ENCODE data around the gene OR4E2. TPM values are rescaled to one million over a fixed set of nuclear protein-coding genes. Genes with fewer than 3 reads are reported as not detected.
"Not testable (repeated sequence)": the region's sequence is repeated elsewhere in the genome, so short reads cannot be mapped to it uniquely, and the experiment has no call there.

OR4E2 gene
- total and polyA plus RNA-seq, 4 donors: not detected

DNA sequence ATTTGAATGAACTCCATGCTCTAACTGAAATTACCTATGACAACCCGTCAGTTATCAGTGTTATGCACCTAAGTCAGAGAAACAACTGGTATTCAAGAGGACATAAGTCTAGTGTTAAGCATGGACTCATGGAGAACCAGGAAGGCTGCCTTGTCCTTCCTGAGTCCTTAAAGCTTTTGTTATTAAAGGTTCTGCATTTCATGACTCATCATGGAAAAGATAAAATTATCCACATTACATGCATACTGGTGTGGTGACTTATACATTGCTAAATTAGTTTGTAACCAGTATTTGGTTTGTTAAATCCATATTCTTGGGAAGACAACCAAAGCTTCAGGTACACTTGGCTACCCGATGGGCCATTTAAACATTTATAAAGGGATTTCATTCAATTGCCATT is 26.4 kb downstream of the OR4E2 start:
- TF ChIP-seq, protein P1, sequence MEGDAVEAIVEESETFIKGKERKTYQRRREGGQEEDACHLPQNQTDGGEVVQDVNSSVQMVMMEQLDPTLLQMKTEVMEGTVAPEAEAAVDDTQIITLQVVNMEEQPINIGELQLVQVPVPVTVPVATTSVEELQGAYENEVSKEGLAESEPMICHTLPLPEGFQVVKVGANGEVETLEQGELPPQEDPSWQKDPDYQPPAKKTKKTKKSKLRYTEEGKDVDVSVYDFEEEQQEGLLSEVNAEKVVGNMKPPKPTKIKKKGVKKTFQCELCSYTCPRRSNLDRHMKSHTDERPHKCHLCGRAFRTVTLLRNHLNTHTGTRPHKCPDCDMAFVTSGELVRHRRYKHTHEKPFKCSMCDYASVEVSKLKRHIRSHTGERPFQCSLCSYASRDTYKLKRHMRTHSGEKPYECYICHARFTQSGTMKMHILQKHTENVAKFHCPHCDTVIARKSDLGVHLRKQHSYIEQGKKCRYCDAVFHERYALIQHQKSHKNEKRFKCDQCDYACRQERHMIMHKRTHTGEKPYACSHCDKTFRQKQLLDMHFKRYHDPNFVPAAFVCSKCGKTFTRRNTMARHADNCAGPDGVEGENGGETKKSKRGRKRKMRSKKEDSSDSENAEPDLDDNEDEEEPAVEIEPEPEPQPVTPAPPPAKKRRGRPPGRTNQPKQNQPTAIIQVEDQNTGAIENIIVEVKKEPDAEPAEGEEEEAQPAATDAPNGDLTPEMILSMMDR (IDR thresholded peaks at IDR 0.05; ENCODE audit: control extremely low read depth, extremely low read depth): no peak
- Histone ChIP-seq H3K9me3 (ENCODE audit: control insufficient read depth in 4 of 4, insufficient read depth in 3 of 4, low read length in 3 of 4) (peaks cover 0 to 7% (median 0%) of the 10 kb centered on the region in 4 donors), H3K4me3 (no peak overlapping the region), H3K27me3 (ENCODE audit: control insufficient read depth in 3 of 3, insufficient read depth in 3 of 3, low read length in 2 of 3) (no peaks in the 10 kb centered on the region), H3K36me3 (ENCODE audit: control insufficient read depth in 4 of 4, insufficient read depth in 4 of 4, low read length in 4 of 4) (no peaks in the 10 kb centered on the region), H3K4me1 (ENCODE audit: control insufficient read depth in 5 of 5, insufficient read depth in 5 of 5, low read length in 5 of 5) (no peaks in the 10 kb centered on the region), H3K27ac (ENCODE audit: low read depth in 1 of 2, low read length in 1 of 2) (no peak overlapping the region), H3K9ac (ENCODE audit: insufficient read depth in 1 of 2, low read length in 2 of 2) (no peak overlapping the region)
- DNase-seq (no peak), ATAC-seq (ENCODE audit: insufficient read depth, low FRiP score) (no peak)
- whole genome bisulfite sequencing, 2 donors: 88 to 90% methylated on average over 2 of the region's 2 CpGs

DNA sequence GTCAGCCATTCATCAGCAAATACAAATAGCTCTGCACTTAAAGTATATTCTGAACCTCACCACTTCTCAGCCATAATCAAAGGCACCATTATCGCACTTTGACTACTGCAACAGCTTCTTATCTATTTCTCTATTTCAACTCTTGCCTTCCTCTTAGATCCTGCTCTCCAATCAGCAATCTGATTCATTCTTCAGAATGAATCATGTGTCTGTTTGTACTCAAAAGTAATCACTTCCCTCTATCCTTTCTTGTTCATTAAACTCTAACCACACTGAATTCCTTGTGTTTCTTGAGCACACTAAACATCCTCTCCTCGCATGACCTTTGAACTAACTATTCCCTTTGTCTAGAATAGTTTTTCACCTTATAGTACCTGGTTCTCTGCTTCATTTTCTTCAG is 32.8 kb downstream of the OR4E2 start:
- TF ChIP-seq, protein P1 (IDR thresholded peaks at IDR 0.05; ENCODE audit: control extremely low read depth, extremely low read depth): no peak
- DNase-seq: no peak
- no peak for ATAC-seq (ENCODE audit: insufficient read depth, low FRiP score)
- no peaks in the 10 kb centered on the region for H3K4me1 ChIP-seq (ENCODE audit: control insufficient read depth in 5 of 5, insufficient read depth in 5 of 5, low read length in 5 of 5)
- no peaks in the 10 kb centered on the region for H3K36me3 ChIP-seq (ENCODE audit: control insufficient read depth in 4 of 4, insufficient read depth in 4 of 4, low read length in 4 of 4)
- H3K4me3 ChIP-seq: no peak overlapping the region
- no peaks in the 10 kb centered on the region for H3K27me3 ChIP-seq (ENCODE audit: control insufficient read depth in 3 of 3, insufficient read depth in 3 of 3, low read length in 2 of 3)
- H3K27ac ChIP-seq (ENCODE audit: low read depth in 1 of 2, low read length in 1 of 2): no peak overlapping the region
- no peak overlapping the region for H3K9ac ChIP-seq (ENCODE audit: insufficient read depth in 1 of 2, low read length in 2 of 2)
- H3K9me3 ChIP-seq (ENCODE audit: control insufficient read depth in 4 of 4, insufficient read depth in 3 of 4, low read length in 3 of 4): no peaks in the 10 kb centered on the region
- 83 to 93% methylated on average over 2 of the region's 2 CpGs for WGBS, 2 donors

DNA sequence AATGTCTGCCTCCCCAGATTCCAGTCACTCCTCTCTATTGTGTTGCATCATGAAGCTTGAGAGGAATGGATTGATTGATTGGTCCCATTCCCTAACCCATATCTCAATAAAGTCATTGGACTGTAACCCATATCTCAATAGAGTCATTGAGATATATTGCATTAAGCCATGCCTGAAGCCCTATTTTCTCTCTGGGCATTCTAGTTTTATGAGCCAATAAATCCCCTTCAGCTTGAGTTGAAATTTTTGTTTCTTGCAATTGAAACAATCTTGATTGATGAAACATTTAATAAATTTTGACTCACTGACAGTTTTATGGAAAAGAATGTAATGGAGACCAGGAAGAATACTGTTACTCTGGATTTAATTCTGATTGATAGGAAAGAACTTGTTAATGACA is 40.8 kb downstream of the OR4E2 start:
- DNase-seq: no peak
- Histone ChIP-seq H3K27me3 (ENCODE audit: control insufficient read depth in 3 of 3, insufficient read depth in 3 of 3, low read length in 2 of 3) (no peaks in the 10 kb centered on the region), H3K36me3 (ENCODE audit: control insufficient read depth in 4 of 4, insufficient read depth in 4 of 4, low read length in 4 of 4) (no peaks in the 10 kb centered on the region), H3K9me3 (ENCODE audit: control insufficient read depth in 4 of 4, insufficient read depth in 3 of 4, low read length in 3 of 4) (no peaks in the 10 kb centered on the region), H3K27ac (ENCODE audit: low read depth in 1 of 2, low read length in 1 of 2) (no peak overlapping the region), H3K4me3 (no peak overlapping the region), H3K4me1 (ENCODE audit: control insufficient read depth in 5 of 5, insufficient read depth in 5 of 5, low read length in 5 of 5) (no peaks in the 10 kb centered on the region), H3K9ac (ENCODE audit: insufficient read depth in 1 of 2, low read length in 2 of 2) (no peak overlapping the region)
- TF ChIP-seq, protein P1 (IDR thresholded peaks at IDR 0.05; ENCODE audit: control extremely low read depth, extremely low read depth): no peak
- no peak for ATAC-seq (ENCODE audit: insufficient read depth, low FRiP score)

DNA sequence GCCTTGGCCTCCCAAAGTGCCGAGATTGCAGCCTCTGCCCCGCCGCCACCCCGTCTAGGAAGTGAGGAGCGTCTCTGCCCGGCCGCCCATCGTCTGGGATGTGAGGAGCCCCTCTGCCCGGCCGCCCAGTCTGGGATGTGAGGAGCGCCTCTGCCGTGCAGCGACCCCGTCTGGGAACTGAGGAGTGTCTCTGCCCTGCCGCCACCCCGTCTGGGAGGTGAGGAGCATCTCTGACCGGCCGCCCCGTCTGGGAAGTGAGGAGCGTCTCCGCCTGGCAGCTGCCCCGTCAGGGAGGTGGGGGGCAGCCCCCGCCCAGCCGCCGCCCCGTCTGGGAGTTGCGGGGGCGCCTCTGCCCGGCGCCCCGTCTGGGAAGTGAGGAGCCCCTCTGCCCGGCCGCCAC is 44.0 kb downstream of the OR4E2 start:
- not testable (repeated sequence) for H3K27me3 ChIP-seq (ENCODE audit: control insufficient read depth in 3 of 3, insufficient read depth in 3 of 3, low read length in 2 of 3); H3K36me3 ChIP-seq (ENCODE audit: control insufficient read depth in 4 of 4, insufficient read depth in 4 of 4, low read length in 4 of 4); H3K27ac ChIP-seq (ENCODE audit: low read depth in 1 of 2, low read length in 1 of 2); H3K9me3 ChIP-seq (ENCODE audit: control insufficient read depth in 4 of 4, insufficient read depth in 3 of 4, low read length in 3 of 4); H3K4me1 ChIP-seq (ENCODE audit: control insufficient read depth in 5 of 5, insufficient read depth in 5 of 5, low read length in 5 of 5); ATAC-seq (ENCODE audit: insufficient read depth, low FRiP score); H3K4me3 ChIP-seq; DNase-seq; H3K9ac ChIP-seq (ENCODE audit: insufficient read depth in 1 of 2, low read length in 2 of 2)
- 94 to 98% methylated on average over 33 of the region's 33 CpGs for WGBS, 2 donors

DNA sequence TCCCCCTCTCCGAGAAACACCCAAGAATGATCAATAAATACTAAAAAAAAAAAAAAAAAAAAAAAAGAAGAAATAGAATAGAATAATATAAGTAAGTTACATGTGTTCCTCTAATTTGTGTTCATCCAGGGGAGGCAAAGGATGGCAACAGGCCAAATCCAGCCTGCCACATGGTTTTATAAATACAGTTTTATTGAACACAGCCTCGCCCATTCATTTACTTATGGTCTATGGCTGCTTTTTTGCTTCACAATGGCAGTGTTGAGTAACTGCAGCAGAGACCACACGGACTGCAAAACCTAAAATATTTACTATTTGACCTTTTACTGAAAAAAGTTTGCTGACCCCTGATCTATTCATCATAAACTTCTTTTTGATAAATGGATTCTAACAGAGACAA is 44.9 kb downstream of the OR4E2 start:
- not testable (repeated sequence) for H3K27me3 ChIP-seq (ENCODE audit: control insufficient read depth in 3 of 3, insufficient read depth in 3 of 3, low read length in 2 of 3); H3K36me3 ChIP-seq (ENCODE audit: control insufficient read depth in 4 of 4, insufficient read depth in 4 of 4, low read length in 4 of 4); H3K4me3 ChIP-seq; H3K4me1 ChIP-seq (ENCODE audit: control insufficient read depth in 5 of 5, insufficient read depth in 5 of 5, low read length in 5 of 5); ATAC-seq (ENCODE audit: insufficient read depth, low FRiP score); H3K9ac ChIP-seq (ENCODE audit: insufficient read depth in 1 of 2, low read length in 2 of 2); H3K9me3 ChIP-seq (ENCODE audit: control insufficient read depth in 4 of 4, insufficient read depth in 3 of 4, low read length in 3 of 4); H3K27ac ChIP-seq (ENCODE audit: low read depth in 1 of 2, low read length in 1 of 2); DNase-seq
- 55 to 82% methylated on average over 1 to 2 of the region's 3 CpGs for whole genome bisulfite sequencing, 2 donors
